Measurements from ENCODE around the gene TMTC4.
"Not testable (repeated sequence)": the region's sequence is repeated elsewhere in the genome, so short reads cannot be mapped to it uniquely, and the experiment has no call there.

TMTC4 gene

DNA sequence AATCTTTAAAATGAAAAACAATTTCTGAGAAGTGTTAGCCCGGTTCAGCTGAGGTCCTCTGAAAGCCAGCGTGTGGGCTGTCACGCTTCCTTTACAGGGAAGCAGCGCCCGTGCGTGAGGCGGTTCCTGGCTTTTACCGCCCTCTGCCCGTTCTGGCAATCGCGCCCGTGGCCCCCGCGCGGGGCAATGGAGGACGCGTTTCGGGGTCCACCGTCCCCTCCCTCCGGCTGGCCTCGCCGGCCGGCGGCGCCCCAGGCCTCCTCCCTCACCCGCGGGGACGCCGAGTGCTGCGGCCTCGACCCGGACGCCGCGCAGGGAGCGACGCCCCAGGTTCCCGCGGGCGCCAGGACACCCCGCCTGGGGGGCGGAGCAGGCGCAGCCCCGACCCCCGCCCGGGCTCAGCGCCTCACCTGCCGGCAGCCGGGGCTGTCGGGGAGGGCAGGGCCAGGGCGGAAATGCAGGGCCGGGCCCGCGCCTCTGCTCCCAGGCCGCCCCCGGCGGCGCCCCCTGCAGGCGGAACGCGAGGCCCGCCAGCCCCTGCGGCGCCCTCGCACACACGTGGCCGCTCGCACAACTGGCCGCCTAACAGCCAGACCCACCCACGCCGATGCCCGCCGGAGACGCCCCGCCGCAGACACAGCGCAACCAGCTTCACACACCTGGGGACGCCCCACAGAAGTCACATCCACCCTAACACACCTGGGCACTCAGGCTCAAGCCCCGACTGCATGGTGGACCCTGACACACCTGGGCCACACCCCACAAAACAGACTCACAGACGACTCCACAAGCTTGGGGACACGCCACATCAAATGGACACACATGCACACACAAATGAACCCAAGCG lies 86.0 kb downstream of the TMTC4 start, which contains the start of gene GGACT:
Gene GGACT (minus strand): TSS at position 459 of the 847 bp plus-strand sequence. CDS start 56,198 bp downstream, outside the sequence.
- DNase-seq (ENCODE audit: low read depth in 2 of 2), result peak; percentile 77 to 80

DNA sequence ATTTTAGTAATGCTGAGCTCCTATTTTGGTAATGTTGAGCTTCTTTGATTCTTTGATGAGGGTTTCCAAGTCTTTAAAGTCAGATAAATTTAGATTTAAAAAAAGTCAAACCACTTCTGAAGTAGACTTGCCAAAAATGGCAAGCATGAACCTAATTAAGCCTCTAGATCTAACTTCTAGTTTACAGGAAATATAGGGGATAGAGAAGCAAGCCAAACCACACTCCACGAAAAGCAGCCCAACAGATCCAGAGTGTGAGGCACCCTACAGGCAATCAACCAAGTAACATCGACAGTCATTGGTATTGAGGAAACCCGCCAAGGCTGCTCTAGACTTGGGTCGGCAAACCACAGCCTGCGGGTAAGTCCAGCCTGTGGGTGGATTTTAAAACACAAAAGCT lies 89.7 kb downstream of the TMTC4 start:
- DNase-seq (ENCODE audit: low read depth in 2 of 2), result no peak

DNA sequence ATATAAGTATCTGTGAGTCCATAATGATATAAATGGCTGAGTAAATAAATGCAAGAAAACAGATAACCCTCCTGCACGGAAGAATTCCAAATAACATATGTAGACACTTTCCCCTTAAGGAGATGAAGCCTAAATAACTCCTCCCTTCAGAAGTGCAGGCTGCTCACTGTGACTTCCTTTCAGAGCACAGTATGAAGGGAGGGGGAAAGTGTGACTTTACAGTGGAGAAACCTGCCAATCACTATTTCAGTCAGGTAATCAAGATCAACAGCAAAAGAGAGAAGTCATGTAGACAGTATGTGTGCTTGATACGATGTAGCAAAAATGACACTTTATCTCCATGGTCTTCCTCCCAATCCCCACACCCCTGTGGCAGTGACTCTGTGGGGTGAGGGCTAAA lies 93.1 kb downstream of the TMTC4 start:
- DNase-seq (ENCODE audit: low read depth in 2 of 2), result no peak

GRCh38 chr13:100581030-100581429 lies 93.6 kb downstream of the TMTC4 start:
- DNase-seq (ENCODE audit: low read depth in 2 of 2), result no peak

DNA sequence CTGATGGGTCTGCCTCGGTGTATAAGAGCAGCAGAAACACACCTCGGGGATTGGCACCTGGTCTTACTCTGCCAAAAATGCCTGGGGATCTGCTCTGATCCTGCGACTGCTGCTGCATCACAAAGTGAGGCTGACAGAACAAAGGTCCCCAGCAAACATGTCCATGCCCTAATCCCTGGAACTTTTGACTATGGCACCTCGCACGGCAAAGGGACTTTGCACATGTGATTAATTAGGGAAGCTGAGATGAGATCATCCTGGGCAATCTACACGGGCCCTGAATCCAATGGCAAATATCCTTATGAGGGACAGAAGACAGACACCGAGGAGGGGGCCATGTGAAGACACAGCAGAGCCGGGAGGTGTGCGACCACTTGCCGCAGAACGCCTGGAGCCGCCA lies 94.5 kb downstream of the TMTC4 start:
- no peak for DNase-seq (ENCODE audit: low read depth in 2 of 2)

DNA sequence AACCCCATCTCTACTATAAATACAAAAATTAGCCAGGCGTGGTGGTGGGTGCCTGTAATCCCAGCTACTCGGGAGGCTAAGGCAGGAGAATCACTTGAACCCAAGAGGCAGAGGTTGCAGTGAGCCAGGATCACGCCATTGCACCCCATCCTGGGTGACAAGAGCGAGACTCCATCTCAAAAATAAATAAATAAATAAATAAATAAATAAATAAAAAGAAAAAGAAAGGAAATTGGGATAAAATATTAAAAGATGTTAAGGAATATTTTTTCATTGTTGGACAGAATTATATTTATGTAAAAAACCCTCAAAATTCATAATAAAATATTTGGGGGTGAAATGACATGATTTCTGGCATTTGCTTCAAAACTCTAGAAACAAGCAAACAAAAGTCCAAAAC lies 97.4 kb downstream of the TMTC4 start:
- DNase-seq (ENCODE audit: low read depth in 2 of 2), result not testable (repeated sequence)

DNA sequence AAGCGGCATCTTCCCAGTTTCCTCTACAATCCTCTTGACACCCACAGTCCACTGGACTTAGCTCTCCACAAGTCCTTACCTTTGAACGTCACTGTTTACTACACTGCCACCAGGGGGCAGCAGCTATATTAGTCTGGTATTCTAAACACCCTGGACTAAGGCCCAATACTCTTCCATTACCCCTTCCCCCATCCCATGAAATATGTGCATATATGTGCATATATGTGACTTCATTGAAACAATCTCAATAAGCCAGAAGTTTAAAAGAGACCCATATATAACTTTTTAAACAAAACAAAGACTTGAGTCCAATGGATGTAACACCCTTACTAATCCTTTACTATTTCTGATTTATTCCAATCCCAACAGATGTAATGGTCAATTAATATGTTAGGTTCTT lies 101.5 kb downstream of the TMTC4 start:
- DNase-seq (ENCODE audit: low read depth in 2 of 2), result peak; percentile 54 to 58

DNA sequence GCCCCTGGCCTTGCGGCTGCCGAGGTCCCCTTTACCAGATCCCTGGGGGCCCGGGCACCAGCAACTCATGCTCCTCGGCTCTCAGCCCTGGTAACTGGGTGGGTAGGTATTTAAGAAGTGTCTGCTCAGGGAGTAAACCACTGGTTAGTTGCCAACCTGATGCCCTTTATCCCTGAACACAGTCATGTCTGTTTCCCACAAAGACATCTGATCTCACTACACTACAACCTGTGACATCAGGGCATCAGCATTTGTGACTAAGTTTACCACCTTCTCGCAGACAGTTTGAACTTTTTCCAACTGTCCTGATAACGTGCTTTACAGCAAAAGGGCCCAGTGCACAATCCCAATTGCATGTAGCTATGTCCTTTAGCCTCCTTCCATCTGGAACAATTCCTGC lies 108.1 kb downstream of the TMTC4 start:
- no peak for DNase-seq (ENCODE audit: low read depth in 2 of 2)

GRCh38 chr13:100565286-100565685 lies 109.3 kb downstream of the TMTC4 start:
- DNase-seq (ENCODE audit: low read depth in 2 of 2), result no peak

- no peak for DNase-seq (ENCODE audit: low read depth in 2 of 2)
Observed at GRCh38 chr13:100564444-100565223, 110.0 kb downstream of the TMTC4 start.

GRCh38 chr13:100563779-100564178 lies 110.8 kb downstream of the TMTC4 start:
- DNase-seq (ENCODE audit: low read depth in 2 of 2), result no peak

- DNase-seq (ENCODE audit: low read depth in 2 of 2), result no peak
Observed at GRCh38 chr13:100561599-100562204, 112.9 kb downstream of the TMTC4 start.

GRCh38 chr13:100561158-100561499 lies 113.5 kb downstream of the TMTC4 start:
- DNase-seq (ENCODE audit: low read depth in 2 of 2), result no peak

DNA sequence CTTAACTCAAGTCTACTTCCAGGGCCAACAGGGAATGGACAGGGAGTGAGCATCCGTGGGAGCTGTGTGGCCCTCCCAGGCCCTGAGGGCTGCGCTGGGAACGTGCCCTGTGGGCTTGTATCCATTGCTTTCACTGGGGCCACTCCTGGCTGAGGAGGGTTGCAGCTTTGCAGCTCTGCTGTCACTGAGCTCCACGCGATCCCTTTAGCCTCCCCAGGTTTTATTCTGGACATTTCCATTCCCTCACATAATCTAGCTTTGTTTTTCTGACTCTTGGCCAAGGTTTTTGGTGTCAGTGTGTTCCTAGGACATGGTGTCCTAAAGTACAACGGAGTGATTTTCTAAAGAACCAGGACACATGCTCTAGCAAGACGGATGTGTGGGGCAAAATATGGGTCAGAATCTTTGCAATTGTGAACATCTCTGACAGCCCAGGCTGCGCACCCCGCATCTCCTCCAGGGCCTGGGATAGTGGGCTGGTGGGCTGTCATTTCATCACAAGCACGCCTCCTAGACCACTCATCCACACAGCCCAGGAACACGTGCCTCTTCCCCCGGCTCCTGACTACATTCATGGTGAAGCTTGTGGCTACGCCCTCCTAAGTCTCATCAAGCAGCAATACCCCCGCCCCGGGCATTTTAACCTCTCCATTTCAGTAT lies 114.0 kb downstream of the TMTC4 start:
- no peak for DNase-seq (ENCODE audit: low read depth in 2 of 2)

- DNase-seq (ENCODE audit: low read depth in 2 of 2), result no peak
Observed at GRCh38 chr13:100559886-100560285, 114.7 kb downstream of the TMTC4 start.
